Fibroblast of the aortic adventitia (primary cell): ENCODE measurements around the gene MSANTD2. TPM values are rescaled to one million over a fixed set of nuclear protein-coding genes. Genes with fewer than 3 reads are reported as not detected.

ENCODE experiments used
- DNase-seq: peaks from one replicate; pipeline ENCODE4 v3.0.0-alpha.2; 2010; ENCODE audit warnings: low read depth
- H3K4me3 ChIP-seq: 2 replicates; pipeline ENCODE4 v1.5.1; 2011; ENCODE audit warnings: low read depth, mild to moderate bottlenecking, control low read depth, low read length, moderate library complexity
- total RNA-seq: library from RNA; depleted of rRNA; stranded (reverse); fragments of >200 nt; gene quantifications from 2 replicates; pipeline ENCODE4 v1.2.3, GENCODE V29; 2012; ENCODE audit warnings: low replicate concordance
- TF ChIP-seq, protein P1 (sequence below): IDR thresholded peaks from 2 replicates; pipeline ENCODE4 v1.5.1; 2011; ENCODE audit warnings: mild to moderate bottlenecking, low read length, control low read depth, inconsistent platforms; ENCODE audit not compliant: insufficient read depth

MSANTD2 gene
- total RNA-seq, 1 donor, result 10.8 TPM

- TF ChIP-seq, protein P1, sequence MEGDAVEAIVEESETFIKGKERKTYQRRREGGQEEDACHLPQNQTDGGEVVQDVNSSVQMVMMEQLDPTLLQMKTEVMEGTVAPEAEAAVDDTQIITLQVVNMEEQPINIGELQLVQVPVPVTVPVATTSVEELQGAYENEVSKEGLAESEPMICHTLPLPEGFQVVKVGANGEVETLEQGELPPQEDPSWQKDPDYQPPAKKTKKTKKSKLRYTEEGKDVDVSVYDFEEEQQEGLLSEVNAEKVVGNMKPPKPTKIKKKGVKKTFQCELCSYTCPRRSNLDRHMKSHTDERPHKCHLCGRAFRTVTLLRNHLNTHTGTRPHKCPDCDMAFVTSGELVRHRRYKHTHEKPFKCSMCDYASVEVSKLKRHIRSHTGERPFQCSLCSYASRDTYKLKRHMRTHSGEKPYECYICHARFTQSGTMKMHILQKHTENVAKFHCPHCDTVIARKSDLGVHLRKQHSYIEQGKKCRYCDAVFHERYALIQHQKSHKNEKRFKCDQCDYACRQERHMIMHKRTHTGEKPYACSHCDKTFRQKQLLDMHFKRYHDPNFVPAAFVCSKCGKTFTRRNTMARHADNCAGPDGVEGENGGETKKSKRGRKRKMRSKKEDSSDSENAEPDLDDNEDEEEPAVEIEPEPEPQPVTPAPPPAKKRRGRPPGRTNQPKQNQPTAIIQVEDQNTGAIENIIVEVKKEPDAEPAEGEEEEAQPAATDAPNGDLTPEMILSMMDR, result no peak
- H3K4me3 ChIP-seq, result no peak overlapping the region
- no peak for DNase-seq
Observed at GRCh38 chr11:124766156-124766555, 34.0 kb downstream of the MSANTD2 start.

GRCh38 chr11:124763156-124763947, 36.9 kb downstream of the MSANTD2 start:
- TF ChIP-seq, protein P1, result peak; percentile 83
- DNase-seq, result peak; percentile 64
- H3K4me3 ChIP-seq, result peak overlapping the region; percentile 52

DNA sequence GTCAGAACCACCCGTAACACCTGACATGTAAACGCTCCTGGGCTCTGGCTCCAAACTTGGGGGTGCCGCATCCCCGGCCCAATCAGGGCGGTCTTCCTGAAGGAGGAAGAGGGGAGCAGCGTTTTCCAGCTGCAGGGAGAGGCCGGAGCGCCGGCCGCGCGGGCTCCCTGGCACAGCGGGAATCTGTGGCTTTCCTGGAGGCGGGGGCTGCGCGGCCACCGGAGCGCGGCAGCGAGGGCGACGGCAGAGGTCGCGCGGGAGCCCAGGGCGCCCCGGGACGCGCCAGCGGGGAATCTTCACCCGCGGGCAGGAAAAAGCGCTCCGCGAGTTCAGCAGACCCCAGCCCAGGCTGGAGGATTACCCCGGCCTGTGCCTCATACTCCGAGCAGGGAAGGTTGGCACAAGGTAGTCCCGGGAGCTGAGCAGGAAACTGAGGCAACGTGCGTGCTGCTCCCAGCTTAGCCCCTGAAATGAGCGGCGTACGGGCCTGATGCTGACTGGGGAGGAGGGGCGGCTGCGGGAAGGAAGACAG, 37.5 kb downstream of the MSANTD2 start:
- H3K4me3 ChIP-seq, result peak overlapping the region; percentile 52
- DNase-seq, result no peak
- TF ChIP-seq, protein P1, result no peak

GRCh38 chr11:124762105-124762623, 38.0 kb downstream of the MSANTD2 start, which contains the start of gene ESAM:
TSS of gene ESAM (minus strand) at chr11:124762290. CDS start at chr11:124762154, 136 bp downstream.
- H3K4me3 ChIP-seq, result peak within 1 kb of the TSS; percentile 52
- TF ChIP-seq, protein P1, result no peak
- DNase-seq, result no peak

DNA sequence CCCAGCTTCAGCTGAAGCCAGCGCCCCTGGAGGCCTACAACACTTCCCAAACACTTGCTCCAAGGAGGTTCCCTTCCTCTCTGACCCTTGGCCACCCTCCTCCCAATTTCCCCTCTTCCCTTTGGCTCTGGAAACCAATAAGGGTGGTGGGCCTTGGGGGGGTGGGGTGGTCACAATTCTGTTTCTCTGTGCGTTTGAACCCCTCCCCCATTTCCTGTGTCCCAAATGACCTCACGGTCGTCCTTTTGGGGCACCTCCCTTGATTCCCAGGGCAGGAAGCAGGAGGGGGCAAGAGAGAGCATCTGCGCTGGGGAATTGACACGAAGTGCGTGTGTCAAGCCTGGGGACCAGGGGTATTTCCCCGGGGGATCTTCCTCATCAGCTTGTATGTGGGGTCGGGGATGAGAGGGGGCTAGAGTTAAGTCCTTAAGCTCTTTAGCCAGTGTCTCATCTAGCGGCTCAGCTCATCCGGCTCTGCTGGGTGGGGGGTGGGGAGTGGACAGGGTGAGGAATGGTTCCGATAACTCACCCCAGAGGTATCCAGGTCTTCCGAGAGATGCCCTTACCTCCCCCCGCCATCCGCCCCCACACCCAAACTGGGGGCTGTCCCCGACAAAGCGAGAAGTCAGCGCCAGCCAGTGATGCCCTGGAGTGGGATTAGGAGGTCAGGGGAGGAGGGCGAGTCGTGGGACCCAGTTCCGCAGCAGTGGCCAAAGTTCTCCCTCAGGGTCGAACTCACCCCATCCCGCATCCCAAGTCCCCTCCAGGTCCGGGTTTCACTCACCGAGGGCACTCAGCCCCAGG, 38.7 kb downstream of the MSANTD2 start:
- DNase-seq, result no peak

DNA sequence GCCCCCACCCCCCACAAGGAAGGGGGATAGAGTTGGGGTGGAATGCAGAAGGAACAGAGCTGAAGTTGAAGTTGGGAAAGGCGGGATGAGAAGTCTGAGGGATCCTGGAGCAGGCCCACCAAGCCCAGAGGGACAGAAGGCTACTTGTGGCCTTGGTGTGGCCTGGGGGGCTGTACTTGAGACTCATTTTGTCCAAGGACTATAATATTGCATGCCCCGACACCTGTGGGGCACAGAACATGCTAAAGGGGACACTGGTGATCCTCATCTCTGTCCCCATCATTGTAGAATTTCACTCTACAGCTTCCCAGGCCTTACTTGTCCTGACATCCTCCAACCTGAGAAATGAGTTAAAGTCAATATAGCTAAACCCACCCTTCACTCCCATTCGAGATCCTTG, 39.4 kb downstream of the MSANTD2 start:
- no peak for DNase-seq
- no peak overlapping the region for H3K4me3 ChIP-seq
- TF ChIP-seq, protein P1, result no peak

More for the DNA sequence above, 38.7 kb downstream of the MSANTD2 start:
- TF ChIP-seq, protein P1, result no peak
- no peak overlapping the region for H3K4me3 ChIP-seq
